HG02970 (cell line): ENCODE data around the gene SPECC1.
A peak's percentile ranks its signal among the peaks of the same experiment; 100 is the strongest.

ENCODE experiments used
- ATAC-seq: cut with Tn5 transposase; IDR thresholded peaks from one replicate; pipeline ENCODE4 v1.9.1; 2021; ENCODE audit warnings: mild to moderate bottlenecking, moderate library complexity, moderate number of reproducible peaks; ENCODE audit not compliant: unreplicated experiment, low FRiP score

Gene SPECC1

DNA sequence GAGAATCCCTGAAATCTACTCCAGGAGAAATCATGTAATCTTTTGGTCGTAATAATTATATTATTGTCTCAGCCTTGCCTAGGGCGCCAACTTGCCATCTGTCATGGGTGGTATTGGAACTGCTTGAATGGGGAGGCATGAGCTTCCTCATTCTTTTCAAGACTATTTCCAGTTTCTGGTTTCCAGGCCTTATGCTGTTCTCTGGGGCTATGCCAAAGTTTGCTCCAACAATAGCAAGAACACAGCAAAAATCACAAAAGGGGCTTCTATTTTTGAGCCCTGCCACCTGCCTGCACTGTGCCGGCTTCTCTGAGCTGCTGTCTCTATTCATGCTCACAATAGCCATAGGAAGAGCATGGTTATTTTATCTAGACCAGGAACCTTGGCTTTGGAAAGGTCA is 111.7 kb downstream of the SPECC1 start:
- ATAC-seq: no peak

DNA sequence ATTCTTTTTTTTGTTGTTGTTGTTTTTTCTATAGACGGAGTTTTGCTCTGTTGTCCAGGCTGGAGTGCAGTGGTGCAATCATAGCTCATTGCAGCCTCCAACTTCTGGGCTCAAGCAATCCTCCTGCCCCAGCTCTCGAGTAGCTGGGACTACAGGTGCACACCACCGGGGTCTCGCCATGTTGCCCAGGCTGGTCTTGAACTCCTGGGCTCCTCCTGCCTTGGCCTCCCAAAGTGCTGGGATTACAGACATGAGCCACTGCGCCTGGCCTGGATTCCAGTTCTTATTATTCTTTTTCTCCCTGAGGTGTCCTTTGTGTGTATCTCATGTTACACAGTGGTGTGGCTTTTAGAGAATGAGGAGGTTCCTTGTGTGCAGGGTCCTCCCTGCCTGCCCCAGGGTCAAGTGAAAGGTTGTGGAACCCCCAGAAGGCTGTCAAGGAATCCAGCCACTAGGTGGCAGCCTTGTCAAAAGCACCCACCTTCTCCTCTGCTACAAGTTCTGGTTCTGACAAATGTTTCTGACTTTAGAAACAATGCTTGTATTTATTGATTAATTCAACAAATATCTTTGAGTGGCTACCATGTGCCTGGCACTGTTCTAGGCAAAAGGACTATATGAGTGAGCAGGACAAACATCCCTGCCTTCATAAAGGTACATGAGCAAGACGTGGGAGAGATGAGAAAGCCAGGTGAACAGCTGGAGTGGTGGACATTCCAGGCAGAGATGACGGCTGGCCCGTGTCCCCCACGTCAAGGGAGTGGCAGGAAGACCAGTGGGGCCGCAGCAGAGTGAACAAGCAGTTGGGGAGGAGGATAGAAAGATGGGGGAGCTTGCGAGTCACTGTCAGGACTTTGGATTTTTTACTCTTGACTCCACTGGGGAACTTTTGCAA is 112.4 kb downstream of the SPECC1 start:
- no peak for ATAC-seq

DNA sequence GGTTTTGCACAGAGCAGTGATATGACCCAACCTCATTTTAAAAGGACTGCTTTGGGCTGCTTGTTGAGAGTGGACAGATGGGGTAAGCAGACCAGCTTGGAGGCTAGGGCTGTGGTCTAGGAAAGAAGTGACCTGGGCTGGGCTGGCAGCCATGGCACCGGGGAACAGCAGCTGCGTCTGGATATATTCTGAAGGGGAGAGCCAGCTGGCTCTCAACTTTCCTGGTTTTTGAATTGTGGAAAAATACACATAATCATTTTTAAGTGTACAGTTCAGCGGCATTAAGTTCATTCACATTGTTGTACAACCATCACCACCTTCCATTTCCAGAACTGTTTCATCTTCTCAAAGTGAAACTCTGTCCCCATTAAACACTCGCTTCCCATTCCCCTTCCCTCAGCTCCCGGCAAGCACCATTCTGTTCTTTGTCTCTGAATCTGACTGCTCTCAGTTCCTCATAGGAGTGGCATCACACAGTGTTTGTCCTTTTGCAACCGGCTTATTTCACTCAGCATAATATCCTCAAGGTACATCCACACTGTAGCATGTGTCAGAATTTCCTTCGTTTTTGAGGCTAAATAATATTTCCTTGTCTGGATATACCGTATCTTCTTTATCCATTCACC is 113.2 kb downstream of the SPECC1 start:
- ATAC-seq: no peak

DNA sequence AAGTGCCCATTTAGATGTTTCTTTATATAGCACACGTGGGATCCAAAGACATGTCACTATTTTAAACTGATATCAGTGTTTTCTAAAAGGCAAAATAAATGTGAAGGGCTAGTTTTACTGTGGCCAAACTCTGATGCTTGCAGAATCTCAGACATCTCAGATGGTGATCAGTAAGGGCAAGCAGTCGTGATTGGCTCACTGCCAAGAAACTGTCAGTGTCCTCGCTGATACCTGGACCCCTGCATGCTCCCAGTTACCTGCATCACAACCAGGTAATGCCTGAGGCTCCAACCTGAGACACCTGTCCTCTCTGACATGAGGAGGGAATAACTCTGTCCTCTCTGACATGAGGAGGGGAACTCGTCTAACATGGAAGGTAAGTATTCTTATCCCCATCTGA is 114.0 kb downstream of the SPECC1 start:
- ATAC-seq: no peak

DNA sequence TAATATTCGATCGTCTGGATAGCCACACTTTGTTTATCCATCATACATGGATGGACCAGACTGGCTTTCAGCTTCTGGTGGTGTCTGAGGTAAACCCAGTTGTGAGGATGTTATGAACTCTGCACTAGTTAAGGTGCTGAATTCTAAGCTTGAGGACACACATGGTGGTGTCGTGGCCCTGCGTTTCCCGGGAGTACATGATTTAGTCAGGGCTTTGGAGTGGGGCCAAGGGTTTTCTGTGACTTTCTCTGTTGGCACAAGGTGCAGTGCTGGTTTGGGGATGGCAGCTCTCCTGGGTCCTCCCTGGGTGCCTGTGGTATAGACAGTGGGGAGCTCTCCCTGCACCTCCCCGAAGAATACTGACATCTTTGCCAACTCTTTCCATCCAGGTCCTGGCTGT is 116.6 kb downstream of the SPECC1 start:
- no peak for ATAC-seq

DNA sequence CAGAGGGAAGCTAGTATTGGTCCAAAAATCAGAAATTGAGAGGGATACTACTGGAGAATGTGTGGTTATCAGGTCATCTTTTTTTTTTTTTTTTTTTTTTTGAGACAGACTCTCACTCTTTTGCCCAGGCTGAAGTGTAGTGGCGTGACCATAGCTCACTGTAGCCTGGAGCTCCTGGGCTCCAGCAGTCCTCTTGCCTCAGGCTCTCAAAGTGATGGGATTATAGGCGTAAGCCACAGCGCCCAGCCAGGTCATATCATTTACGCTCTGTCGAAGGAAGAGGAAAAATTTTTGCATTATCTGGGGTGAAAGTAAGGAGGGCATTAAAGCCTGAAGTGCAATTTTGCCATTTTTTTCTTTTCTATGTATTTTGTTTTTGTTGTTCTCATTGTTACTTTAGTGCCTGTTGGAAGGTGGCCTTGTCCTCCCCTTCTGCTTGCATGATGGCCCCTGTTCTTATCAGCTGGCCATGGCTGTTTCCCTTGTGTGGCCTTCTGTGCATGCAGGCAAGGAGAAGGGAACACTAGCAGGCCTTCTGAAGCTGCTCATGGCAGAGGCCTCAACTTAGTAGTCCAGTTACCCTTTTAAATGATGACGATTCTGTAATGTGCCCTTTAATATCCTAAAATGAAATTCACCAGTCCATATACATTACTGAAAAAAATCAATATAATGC is 118.3 kb downstream of the SPECC1 start:
- ATAC-seq: no peak

DNA sequence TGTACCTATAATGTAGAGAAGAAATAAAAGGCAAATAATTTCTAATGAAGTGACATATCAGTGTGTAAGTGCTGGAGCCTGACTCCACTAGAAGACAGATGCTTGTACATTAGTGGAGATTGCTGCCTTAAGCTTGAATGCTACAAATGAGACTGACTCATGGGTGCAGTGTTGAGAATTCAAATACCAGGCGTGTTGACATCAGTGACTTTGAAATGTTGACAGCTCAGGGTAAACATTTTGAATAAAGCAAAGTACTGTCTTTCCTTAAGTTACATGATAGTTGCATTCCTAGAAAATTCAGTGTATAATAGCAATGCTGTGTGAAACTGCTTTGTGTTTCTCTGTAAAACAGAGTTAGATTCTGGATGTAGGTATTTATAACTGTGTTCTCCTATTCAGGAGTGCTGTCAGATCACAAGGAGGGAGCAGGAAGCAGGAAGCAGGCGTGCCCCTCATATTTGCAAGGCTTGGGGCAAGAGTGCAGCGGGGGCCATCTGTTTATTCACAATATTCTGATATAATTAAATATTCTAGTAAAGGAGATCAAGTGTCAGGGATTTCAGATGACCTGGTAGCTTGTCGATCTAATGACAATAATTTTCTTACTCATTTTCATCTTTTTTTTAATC is 119.0 kb downstream of the SPECC1 start:
- ATAC-seq: no peak

DNA sequence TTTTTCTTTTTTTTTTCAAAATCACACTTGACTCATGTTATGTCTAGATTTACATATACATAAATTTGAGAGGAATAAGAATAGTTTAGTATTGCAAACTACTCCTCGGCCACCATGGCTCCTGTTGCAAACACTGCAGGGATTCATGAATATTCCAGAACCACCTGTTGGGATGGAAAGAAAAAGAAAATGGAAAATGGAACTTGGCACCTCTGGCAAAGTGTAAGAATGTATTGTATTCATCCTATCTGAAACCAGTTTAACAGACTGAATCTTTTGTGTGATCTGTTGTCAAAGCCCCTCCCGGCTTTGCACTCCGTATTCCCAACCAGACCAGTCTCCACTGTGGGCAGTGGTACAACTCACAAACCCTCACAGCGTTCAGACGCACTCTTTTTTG is 124.4 kb downstream of the SPECC1 start:
- ATAC-seq: no peak

DNA sequence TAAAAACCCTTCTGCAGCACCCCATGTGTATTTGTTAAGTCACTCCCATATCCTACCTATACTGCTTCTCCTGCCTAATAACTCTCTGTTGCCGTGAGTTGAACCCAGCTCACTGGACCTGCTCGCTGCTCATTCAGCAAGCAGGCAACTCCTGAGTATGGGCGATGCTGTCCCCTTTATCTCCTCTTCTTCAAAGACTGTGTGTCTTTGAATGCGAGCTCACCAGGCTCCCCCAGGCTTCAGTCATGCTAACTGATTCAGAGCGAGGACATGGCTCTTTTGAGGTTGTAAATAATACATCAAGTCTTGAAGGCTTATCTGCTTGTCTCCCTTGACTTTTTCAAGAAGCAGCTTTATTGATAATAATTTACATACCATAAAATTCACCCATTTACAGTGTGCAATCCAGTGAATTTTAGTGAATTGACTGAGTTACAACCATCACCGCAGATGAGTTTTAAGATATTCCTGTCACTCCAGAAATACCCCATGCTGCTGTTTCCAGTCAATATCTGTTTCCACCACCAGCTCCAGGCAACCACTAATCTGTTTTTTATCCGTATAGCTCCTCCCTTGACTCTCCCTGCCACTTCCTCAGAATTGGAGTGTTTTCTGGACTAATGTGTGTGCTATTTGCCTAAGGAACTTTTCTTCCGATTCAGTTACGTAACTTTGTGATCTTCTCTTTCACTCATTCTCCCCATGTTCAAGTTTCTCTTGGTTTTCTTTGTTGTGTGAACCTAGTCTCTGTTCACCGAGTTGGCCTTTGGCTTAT is 132.2 kb downstream of the SPECC1 start:
- ATAC-seq: no peak

DNA sequence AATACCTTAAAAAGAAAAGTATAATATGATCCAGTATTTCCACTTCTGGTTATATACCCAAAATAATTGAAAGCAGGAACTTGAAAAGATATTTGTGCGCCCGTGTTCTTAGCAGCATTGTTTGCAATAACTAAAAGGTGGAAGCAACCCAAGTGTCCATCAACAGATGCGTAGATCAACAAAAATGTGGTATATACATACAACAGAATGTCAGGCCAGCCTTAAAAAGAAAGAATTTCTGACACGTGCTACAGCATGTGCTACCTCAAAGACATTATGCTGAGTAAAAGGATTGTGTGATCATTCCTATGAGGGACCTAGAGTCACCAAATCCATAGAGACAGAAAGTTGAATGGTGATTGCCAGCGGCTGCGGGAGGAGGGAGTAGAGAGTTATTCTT is 133.1 kb downstream of the SPECC1 start:
- ATAC-seq: no peak

DNA sequence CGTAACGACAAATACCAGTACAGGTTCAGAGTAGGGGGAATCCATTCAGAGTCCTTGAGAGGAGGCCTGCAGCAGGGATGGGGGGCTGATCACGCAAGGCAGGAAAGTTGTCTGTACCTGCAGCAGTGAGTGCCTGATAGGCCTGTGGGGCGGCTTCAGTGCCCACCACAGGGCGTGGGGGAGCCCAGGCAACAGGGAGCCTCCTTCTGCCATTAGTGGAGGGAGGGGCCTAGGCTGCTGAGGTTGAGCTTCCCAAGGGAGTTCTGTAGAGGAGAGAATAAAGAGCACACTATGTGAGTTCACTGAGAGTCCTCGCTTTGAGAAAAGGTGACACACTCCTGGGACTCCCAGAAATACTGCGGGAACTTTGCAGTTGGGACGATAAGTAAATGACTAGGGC is 134.6 kb downstream of the SPECC1 start:
- ATAC-seq: no peak

DNA sequence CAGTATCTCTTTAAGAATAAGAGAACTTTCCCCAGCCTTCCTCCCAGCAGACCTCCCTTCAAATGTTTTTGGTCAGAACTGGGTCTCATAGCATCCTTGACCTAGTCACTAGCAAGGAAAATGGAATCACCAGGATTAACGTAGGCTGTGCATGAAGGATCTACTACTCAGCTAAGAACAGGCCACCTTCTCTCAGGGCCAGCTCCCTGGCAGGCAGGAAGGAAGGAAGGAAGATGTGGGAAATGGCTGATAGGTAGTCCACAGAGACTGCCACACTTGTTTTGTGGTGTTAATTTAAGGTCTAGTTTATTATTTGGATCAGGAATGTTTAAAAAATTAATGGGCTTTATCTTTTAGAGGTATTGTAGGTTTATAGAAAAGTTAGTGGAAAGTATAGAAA is 136.4 kb downstream of the SPECC1 start:
- ATAC-seq: no peak

DNA sequence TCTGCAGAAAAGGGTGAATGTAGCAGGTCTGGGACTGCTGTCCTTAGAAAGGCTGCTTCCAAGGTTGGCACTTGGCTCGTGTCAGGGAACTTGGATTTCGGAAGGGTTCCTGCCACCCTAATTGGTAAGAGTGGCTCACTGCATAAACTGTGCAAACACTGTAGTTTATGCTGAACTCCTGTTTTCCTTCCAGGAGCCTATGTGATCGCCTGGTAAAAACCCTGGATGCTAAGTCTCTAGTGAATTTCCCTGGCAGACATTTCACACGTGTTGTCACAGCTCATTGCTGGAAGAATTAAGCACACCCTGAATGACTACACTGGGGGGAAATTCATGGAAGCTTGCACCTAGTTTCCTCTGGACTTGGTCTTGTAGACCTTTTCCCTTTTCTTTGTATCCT is 140.1 kb downstream of the SPECC1 start:
- ATAC-seq: no peak

DNA sequence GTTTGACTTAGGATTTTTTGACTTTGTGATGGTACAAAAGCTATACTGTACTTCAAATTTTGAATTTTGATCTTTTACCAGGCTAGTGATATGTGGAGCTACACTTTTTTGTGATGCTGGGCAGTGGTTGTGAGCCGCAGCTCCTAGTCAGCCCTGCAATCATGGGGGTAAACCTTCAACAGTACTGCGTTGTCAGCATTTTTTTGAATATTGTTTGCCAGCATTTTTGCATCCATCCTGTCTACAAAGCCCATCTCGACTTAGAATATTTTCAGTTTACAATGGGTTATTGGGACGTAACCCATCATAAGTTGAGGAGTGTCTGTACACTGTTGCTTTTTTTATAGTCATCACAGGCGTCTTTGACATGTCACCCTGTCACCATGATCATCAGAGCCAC is 142.0 kb downstream of the SPECC1 start:
- ATAC-seq: no peak

DNA sequence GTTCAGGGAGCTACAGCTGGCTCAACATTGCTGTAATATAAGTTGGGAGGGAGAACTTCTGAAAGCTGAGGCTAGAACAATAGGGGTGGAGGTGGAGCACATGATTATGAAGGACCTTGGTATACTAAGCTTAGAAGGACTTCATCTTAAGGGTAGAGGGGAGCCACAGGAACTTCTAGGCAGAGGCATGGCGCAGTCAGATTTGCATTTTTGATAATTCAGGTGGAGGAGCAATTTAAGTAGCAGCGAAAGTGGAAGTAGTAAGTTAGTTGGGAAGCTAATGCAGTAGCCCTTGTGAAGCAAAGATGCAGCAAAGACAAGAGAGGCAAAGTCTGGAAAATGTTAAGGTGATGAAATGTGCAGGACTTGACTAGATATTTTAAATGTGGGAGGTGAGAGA is 144.1 kb downstream of the SPECC1 start:
- ATAC-seq: no peak

DNA sequence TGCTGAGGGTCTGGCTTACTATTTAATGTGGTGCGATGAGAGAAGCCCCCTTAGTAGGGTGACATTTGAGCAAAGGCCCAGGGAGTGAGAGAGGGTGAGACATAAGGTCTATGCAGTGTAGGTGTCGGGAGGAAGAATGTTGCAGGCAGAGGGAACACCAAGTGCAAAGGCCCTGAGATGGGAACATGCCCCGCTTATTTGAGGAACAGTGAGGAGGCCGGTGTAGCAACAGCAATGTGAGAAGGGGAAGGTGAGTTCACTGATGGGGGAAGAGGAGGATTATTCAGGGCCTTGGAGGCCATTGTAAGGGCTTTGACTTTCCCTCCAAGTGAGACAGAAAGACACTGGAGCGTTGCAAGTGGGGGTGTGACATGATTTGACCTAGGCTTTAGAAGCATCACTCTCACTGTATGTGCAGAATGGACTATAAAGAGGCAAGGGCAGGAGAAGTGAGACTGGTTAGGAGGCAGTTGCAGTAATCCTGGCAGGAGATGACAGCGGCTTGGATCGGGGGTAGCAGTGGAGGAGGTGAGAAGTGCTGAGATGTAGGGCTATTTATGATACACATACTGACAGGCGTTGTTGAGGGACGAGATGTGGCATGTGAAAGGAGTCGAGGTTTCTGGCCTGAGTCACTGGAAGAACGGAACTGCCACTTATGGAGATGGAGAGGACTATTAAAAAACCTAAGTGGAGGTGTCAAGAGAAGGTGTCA is 145.3 kb downstream of the SPECC1 start:
- no peak for ATAC-seq

DNA sequence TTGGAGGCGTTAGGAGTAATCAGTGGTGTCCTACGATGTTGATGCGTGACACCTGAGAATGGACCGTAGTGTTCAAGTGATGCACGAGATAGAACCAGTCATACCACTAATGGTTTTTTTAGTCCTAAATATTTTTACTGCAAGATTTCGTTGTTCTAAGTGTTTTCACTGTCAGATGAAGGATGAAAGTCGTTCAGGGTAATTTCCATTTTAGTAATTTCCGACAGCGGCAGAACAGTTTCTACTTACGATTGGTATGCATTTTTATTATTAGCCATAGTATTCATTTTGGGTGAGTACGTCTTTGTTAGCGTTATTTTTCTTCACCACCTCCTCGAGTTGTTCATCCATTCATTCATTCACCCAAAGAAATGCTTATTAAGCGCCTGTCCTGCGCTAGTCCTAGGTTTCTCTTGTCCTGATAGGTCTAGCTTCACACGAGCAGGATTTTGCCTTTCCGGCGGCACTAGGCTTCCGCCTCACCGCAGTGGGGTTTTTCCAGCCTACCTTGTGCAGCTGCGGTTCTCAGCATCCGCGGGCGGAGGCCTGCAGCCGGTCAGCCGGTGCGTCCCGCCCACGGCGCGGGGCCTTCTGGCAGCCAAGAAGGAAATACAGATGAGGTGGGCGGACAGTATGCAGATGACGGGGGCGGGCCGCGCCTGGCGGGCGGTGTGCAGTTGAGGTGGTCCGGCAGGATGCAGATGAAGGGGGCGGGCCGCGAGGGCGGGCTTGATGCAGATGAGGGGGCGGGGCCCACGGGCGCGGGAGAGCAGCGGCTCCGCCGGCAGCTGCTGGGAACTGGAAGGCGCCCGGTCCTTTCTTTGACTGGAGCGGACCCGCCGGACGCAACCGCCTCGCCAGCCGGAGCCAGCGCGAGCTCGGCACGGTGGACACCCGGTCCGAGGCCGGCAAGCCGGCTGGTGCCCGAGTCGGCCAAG is 146.4 kb downstream of the SPECC1 start:
- peak; percentile 94 for ATAC-seq

DNA sequence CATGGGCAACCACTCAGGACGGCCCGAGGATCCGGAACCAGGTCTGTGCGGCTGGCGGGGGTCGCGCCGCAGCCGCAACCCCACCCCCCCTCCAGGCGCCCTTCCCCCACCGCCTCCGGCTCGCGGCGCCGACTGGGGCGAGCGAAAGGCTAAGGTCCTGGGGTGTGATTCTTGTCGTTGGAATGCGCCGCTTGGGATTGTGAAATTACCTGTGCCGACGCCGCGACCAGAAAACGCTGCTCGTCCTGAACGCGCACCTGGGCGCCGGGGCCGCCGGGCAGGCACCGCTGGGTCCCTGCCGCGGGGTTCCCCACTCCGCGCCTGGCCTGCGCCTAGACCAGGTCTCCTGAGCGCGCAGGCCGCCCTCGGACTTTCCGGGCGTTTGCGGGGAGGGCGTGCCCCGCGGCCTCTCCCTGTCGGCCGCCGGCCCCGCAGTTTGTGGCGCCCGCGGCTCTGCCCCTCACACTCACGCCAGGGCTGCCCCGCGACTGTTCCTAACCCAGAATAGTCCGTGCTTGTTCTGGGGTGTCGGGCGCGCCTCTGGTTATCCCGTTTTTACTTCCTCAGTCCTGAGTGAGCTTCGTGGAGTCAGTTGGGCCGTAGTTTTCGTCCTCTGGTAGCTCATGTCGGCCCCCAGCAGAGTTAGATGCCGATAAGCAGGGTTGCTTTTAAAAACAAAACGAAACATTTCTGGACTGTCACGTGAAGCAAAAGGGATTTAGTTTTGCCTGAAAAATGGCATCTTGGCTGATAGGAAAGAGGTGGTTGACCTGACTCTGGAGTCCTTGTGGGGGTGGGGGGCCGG is 147.2 kb downstream of the SPECC1 start:
- peak; percentile 21 for ATAC-seq
